Lower leg skin (tissue), 4 donors: ENCODE measurements around the gene SLFN12. TPM values are rescaled to one million over a fixed set of nuclear protein-coding genes. Genes with fewer than 3 reads are reported as not detected.
A peak's percentile ranks its signal among the peaks of the same experiment; 100 is the strongest.
"Not testable (repeated sequence)": the region's sequence is repeated elsewhere in the genome, so short reads cannot be mapped to it uniquely, and the experiment has no call there.

Experiments
- DNase-seq, 2 donors: peaks; one replicate each; pipeline ENCODE4 v3.0.0-alpha.2; 2019; ENCODE audit warnings: low spot score in 2 of 2
- H3K4me3 ChIP-seq: fragments of 200-600 bp; sonication (generic); 2 replicates; pipeline ENCODE4 v1.5.1; 2017; ENCODE audit warnings: mild to moderate bottlenecking, low read depth; ENCODE audit not compliant: poor library complexity, severe bottlenecking
- CTCF ChIP-seq, 3 donors: fragments of 450-650 bp; IDR thresholded peaks; one replicate each; pipeline ENCODE4 v1.5.1; 2016; ENCODE audit warnings: antibody characterized with exemption in 3 of 3, mild to moderate bottlenecking in 3 of 3, moderate library complexity in 2 of 3
- POLR2A ChIP-seq, 2 donors: fragments of 450-650 bp; IDR thresholded peaks; one replicate each; pipeline ENCODE4 v1.6.1; 2016 to 2017; ENCODE audit warnings: antibody characterized with exemption in 2 of 2, mild to moderate bottlenecking in 1 of 2, moderate library complexity in 1 of 2
- WGBS, 2 donors: methylation state at CpG; one replicate each; pipeline ENCODE4 v1.1.5; 2018; 5-methylcytosine and 5-hydroxymethylcytosine counted together
- intact Hi-C: fragments of 100-400 bp; cut with DNase I; formaldehyde crosslinking; loops from one replicate; pipeline ENCODE4 v1.15.0; 2023; ENCODE audit warnings: low total_unique reads
- total RNA-seq, 4 donors: library from RNA; depleted of rRNA; stranded (reverse); fragments of >200 nt; gene quantifications; one replicate each; pipeline ENCODE4 v1.1.0, GENCODE V29; 2016

The SLFN12 gene
- total RNA-seq, 4 donors from 2014 or later = 1.2 to 2.5 (median 1.9) TPM

GRCh38 chr17:35460354-35460851 lies 28.1 kb upstream of the SLFN12 start:
- H3K4me3 ChIP-seq = no peak overlapping the region
- intact Hi-C loops = no loop called here
- DNase-seq = peak in 1 of 2 donors; percentile 87
- whole genome bisulfite sequencing, 2 donors = 9% methylated on average over 33 to 42 of the region's 44 CpGs
- TF ChIP-seq CTCF (IDR thresholded peaks at IDR 0.05) = no peak
- TF ChIP-seq POLR2A (IDR thresholded peaks at IDR 0.05) = no peak

GRCh38 chr17:35454035-35454434 lies 21.7 kb upstream of the SLFN12 start:
- DNase-seq, intact Hi-C loops, H3K4me3 ChIP-seq: not testable (repeated sequence)
- 92 to 94% methylated on average over 5 of the region's 5 CpGs for whole genome bisulfite sequencing, 2 donors

DNA sequence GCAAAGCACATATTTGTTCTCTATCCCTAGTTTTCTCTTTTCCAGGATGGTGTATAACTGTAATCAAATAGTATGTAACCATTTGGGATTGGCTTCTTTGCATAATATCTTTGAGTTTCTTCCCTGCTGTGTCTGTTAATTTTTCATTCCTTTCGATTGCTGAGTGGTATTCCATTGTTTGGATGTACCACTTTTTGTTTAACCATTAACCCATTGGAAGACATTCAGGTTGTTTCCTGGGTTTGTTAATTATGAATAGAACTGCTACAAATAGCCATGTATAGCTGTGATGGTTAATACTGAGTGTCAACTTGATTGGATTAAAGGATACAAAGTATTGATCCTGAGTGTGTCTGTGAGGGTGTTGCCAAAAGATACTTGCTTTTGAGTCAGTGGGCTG lies 20.9 kb upstream of the SLFN12 start:
- 59 to 71% methylated on average over 1 of the region's 1 CpG for WGBS, 2 donors

DNA sequence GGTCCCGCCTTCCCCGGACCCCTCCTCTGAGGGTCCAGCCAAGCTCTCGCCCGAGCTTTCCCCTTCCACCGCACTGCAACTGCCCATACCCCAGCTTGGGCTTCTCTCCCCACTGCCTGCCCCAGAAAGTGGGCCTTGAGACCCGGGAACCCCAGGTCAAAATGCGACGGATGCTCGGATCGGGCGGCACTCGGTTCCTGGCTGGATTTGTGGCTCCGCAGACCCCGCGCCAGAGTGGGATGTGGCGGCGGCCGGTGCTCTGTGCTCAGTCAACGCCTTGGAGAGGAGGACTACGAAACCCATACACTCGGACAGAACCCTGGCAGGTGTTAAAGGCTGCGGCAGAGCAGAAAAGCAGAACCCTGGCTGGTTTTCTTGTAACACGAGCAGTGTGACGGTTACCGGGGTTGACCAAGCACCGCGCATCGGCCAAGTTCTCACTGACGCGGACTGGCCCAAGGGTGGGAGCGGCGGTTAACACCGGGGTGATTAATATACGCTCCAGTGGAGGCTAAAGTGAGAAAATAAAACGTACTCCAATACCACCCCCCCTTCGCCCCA lies 17.2 kb upstream of the SLFN12 start:
- DNase-seq = peak in 1 of 2 donors; percentile 87
- no peak for TF ChIP-seq POLR2A (IDR thresholded peaks at IDR 0.05)
- TF ChIP-seq CTCF (IDR thresholded peaks at IDR 0.05) = no peak
- 18 to 24% methylated on average over 30 to 36 of the region's 36 CpGs for WGBS, 2 donors
- H3K4me3 ChIP-seq = no peak overlapping the region
- intact Hi-C loops = no loop called here

More for the DNA sequence above, 20.9 kb upstream of the SLFN12 start:
- DNase-seq = no peak
- intact Hi-C loops = no loop called here
- TF ChIP-seq POLR2A (IDR thresholded peaks at IDR 0.05) (no peak), CTCF (IDR thresholded peaks at IDR 0.05) (no peak)
- no peak overlapping the region for H3K4me3 ChIP-seq

DNA sequence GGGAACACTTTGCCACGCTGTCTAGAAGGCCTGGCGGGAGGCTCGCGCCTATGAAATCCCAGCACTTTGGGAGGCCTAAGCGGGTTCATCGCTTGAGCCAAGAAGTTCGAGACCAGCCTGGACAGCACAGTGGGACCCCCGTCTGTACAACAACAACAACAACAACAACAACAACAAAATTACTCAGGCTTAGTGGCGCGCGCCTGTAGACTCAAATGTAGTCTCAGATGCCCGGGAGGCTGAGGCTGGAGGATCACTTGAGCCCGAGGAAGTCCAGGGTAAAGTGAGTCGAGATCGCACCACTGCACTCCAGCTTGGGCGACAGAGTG lies 16.6 kb upstream of the SLFN12 start:
- intact Hi-C loops = no loop called here
- H3K4me3 ChIP-seq = no peak overlapping the region
- TF ChIP-seq CTCF (IDR thresholded peaks at IDR 0.05) (no peak), POLR2A (IDR thresholded peaks at IDR 0.05) (no peak)
- DNase-seq = no peak
- WGBS, 2 donors = 17 to 40% methylated on average over 16 of the region's 16 CpGs

DNA sequence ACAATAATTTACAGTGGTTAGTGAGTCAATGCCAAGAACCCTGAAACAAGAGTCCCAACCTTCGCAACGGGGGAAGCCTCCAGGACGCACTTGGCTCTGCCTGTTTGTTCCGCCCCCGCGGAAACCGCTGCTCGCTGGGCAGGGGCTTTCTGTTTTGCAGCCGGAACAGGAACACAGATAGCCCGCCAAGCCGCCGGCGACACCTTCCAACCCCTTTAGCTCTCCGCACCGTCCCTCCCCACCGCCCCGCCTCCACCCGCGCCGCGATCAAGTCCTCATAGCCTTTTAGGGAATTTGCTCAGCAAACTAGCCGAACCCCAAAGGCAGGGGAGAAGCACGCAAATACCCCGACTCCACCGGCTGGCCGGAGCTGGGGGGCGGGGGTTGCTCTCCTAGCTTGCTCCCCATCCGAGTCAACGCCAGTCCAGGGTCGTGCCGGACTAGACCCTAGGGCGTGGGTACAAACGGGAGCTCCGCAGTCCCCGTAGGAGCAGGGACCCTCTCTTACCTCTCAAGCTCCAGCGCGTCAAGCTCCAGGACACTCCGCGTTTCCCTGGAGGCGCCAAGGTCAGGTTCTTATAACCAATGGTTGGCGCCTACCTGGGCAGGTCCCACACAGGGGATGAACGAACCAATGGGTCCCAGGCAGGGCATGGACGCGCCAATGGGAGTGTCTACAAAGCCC lies 16.1 kb upstream of the SLFN12 start, which contains the start of gene SLFN13:
Gene SLFN13, minus strand, starts transcription at position 553 of the 685 bp plus-strand sequence. CDS start 3,086 bp downstream, outside the sequence.
- 2% methylated on average over 36 to 41 of the region's 44 CpGs for WGBS, 2 donors
- intact Hi-C loops = no loop called here
- H3K4me3 ChIP-seq = peak within 1 kb of the TSS; percentile 31
- TF ChIP-seq POLR2A (IDR thresholded peaks at IDR 0.05) (no peak), CTCF (IDR thresholded peaks at IDR 0.05) (no peak)
- peak; percentile 60 to 95 for DNase-seq
